Bronchial epithelial cell (primary cell): ENCODE results near the gene PODXL2. TPM values are rescaled to one million over a fixed set of nuclear protein-coding genes. Genes with fewer than 3 reads are reported as not detected.

Experiments used
- DNase-seq: peaks from one replicate; pipeline ENCODE4 v3.0.0-alpha.2; 2010; ENCODE audit warnings: low read depth
- FAIRE-seq: peaks from 2 replicates; lab custom pipeline; 2011; peaks lifted over from hg19 to GRCh38; lab: Jason Lieb, UNC
- H3K27me3 ChIP-seq: 2 replicates; pipeline ENCODE4 v1.5.1; 2011; ENCODE audit warnings: low read length; ENCODE audit not compliant: control insufficient read depth, insufficient read depth
- H3K36me3 ChIP-seq: 2 replicates; pipeline ENCODE4 v1.5.1; 2011; ENCODE audit warnings: low read length; ENCODE audit not compliant: control insufficient read depth, insufficient read depth
- H3K4me3 ChIP-seq: 2 replicates; pipeline ENCODE4 v1.5.1; 2011; ENCODE audit warnings: mild to moderate bottlenecking, low read depth, low read length, control low read depth
- CTCF ChIP-seq: IDR thresholded peaks from 2 replicates; pipeline ENCODE4 v1.5.1; 2011; ENCODE audit warnings: mild to moderate bottlenecking, moderate library complexity, low read length, control low read depth, inconsistent platforms; ENCODE audit not compliant: insufficient read depth, severe bottlenecking
- total RNA-seq: library from RNA; depleted of rRNA; stranded (reverse); fragments of >200 nt; gene quantifications from 2 replicates; pipeline ENCODE4 v1.2.1, GENCODE V29; 2014

PODXL2 gene
- total RNA-seq, 1 donor from 2014 or later, result 3.4 TPM

DNA sequence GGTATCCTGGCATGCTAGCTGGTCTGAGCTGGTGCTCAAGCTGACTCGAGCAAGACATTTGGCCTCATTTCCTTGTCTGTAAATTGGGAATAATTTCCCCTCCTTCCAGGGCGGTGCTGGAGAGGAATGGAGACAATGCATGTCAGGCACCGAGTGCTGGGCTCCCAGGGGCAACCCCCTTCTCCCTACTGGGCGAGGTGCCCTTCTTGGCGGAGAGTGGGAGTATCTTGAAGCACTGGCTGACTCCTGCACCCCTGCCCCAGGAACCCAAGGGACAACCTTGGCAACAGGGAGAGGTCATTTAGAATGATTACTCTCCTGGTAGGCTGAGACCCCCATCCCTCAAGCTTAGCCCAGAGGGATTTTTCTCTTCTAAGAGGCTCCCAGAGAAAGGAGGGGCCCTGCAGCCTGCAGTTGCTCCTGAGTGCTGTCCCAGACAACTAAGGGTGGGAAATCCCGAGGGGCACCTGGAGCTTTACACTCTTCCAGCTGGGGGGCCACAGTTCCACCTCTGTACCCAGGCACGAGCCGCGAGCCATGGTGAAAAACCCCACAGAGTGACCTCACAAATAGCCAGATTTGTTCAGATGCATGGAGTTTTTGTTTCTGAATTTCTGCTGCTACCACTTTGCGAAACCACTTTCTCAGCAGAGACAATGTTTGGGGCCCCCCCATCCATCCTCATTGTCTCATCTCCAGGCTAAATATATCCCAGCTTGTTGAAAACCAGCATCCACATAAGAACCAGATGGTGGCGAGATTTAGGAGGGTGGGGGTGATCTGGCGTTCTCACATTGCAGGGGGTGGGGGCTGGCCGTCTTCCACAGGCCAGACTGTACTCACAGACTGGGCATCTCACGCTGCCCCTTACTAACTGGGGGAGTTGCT is 88.6 kb downstream of the PODXL2 start:
- no peak for FAIRE-seq
- TF ChIP-seq CTCF, result no peak
- Histone ChIP-seq H3K36me3 (peaks cover 4% of the 10 kb centered on the region), H3K4me3 (no peak overlapping the region), H3K27me3 (no peaks in the 10 kb centered on the region)
- DNase-seq, result no peak

DNA sequence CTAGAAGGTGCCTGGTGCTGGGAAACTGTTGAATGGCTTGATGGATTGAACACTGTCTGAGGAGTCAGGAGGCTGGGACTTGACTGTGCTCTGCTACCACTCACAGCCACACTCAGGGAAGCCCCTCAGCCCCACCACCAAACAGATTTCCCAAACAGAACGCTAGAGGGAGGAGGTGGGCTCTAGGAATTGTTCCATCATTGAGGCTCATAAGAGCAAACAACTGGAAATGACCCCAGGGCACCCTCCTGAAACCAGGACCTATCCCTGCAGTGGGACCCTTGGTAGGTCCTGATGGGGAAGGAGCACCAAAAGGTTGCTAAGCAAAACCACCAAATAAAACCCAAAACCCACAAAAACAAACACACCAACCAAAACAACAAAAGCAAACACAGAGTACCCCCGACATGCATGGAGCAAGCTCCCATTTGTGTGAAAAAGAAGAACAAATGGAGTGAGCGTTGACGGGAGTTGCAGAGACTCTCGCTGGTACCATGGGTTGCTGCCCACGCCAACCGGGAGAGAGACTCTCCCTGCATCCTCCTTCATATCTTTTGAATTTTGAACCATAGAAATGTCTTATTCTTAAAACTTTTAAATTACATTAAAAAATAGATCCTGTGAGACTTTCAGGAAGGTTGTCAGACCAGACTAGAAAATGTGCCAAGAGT is 89.4 kb downstream of the PODXL2 start:
- Histone ChIP-seq H3K27me3 (no peaks in the 10 kb centered on the region), H3K4me3 (no peak overlapping the region), H3K36me3 (peaks cover 4% of the 10 kb centered on the region)
- TF ChIP-seq CTCF, result no peak
- no peak for FAIRE-seq
- no peak for DNase-seq

DNA sequence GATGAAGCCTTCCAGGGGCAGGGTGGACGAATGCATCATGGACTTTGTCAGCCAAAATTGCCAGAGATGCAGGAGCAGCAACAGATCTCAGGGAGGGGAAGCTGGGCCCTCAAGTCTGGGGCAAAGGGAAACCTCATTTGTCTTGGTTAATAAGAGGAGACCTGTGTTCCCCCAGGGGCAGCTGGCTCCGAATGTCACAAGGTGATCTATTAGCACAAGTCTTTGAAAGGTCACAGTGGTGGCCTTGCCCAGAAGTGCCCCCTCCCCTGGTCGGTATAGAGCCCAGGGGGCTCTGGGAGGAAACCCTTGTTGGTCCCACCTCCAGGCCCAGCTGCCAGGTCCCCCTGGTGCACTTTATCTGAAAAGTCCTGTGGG is 89.9 kb downstream of the PODXL2 start:
- Histone ChIP-seq H3K36me3 (peaks cover 3% of the 10 kb centered on the region), H3K4me3 (no peak overlapping the region), H3K27me3 (no peaks in the 10 kb centered on the region)
- no peak for TF ChIP-seq CTCF
- FAIRE-seq, result no peak
- DNase-seq, result no peak

DNA sequence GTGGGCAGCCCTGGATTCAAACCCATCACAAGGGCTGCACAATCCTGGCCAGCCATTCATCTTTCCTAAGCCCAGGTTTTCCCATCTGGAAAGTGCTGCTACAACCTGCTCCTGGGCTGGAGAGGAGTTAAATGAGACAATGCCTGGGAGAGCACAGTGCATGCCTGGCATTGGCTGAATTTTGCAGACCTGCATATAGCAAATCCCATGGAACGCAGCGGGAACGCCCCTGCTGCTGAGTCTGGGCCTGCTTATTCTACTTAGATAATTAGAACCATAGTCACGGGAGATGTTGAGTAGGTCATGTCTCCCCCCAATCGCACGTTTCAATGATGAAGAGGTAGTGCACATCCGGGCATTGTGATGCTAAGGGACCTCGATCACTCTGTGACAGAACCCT is 90.4 kb downstream of the PODXL2 start:
- FAIRE-seq (no peak), DNase-seq (no peak)
- no peak overlapping the region for H3K4me3 ChIP-seq
- no peak for TF ChIP-seq CTCF
- H3K36me3 ChIP-seq, result peaks cover 3% of the 10 kb centered on the region
- H3K27me3 ChIP-seq, result no peaks in the 10 kb centered on the region

DNA sequence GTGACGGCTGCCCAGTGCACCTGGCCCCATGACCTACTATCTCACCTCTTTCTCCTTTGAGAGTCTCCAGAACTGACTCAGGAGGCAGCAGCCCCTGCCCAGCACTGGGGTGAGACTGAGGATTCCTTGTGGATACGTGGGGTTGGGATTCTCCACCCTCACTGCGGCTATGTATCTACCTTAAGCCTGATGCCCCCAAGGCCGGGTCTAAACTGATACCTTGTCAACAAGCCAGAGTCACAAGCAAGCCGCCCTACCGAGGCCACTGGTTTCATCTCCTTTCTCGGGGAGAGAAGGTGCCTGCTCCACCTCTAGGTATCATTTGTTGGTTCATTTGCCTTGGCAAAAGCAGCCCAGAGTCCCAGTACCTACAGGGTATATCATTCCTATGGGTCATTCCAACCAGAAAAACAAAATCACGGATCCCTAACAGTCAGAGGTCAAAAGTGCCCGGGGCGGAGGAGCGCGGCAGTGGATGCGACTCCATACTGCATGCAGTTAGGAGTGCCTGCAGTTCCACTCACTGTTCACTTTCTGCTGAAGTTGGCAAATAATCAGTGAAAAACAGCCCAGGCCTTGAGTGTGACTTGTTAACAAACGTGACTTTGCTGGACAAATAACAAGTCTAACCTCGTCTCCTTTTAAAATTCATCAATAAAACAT is 91.3 kb downstream of the PODXL2 start:
- Histone ChIP-seq H3K27me3 (no peaks in the 10 kb centered on the region), H3K4me3 (no peak overlapping the region), H3K36me3 (peaks cover 3% of the 10 kb centered on the region)
- no peak for FAIRE-seq
- TF ChIP-seq CTCF, result no peak
- no peak for DNase-seq
